Liver (tissue), 9 donors: ENCODE results near the gene RFT1. TPM values are rescaled to one million over a fixed set of nuclear protein-coding genes. Genes with fewer than 3 reads are reported as not detected.

Source experiments
- DNase-seq: peaks from one replicate; pipeline ENCODE4 v3.0.0-alpha.2; 2017; ENCODE audit warnings: low spot score
- H3K27ac ChIP-seq, 2 donors: one replicate each; pipeline ENCODE4 v1.7.0; 2013; ENCODE audit warnings: inconsistent platforms in 2 of 2, low read length in 2 of 2, control low read depth in 1 of 2, low read depth in 1 of 2, mild to moderate bottlenecking in 1 of 2
- H3K27me3 ChIP-seq, 4 donors: one replicate each; pipeline versions ENCODE4 v1.6.1 to v1.7.0; 2013; ENCODE audit warnings: low read length in 3 of 4, inconsistent platforms in 1 of 4, mild to moderate bottlenecking in 1 of 4, moderate library complexity in 1 of 4; ENCODE audit not compliant: control insufficient read depth in 4 of 4, insufficient read depth in 4 of 4
- H3K36me3 ChIP-seq, 4 donors: one replicate each; pipeline versions ENCODE4 v1.6.1 to v1.7.0; 2013; ENCODE audit warnings: low read length in 3 of 4, mild to moderate bottlenecking in 3 of 4, low read depth in 1 of 4, moderate library complexity in 1 of 4; ENCODE audit not compliant: control insufficient read depth in 4 of 4, insufficient read depth in 3 of 4
- H3K4me1 ChIP-seq, 4 donors: one replicate each; pipeline versions ENCODE4 v1.6.1 to v1.7.0; 2013; ENCODE audit warnings: low read length in 3 of 4, mild to moderate bottlenecking in 3 of 4, moderate library complexity in 1 of 4; ENCODE audit not compliant: control insufficient read depth in 4 of 4, insufficient read depth in 4 of 4
- H3K4me3 ChIP-seq, 3 donors: one replicate each; pipeline versions ENCODE4 v1.6.1 to v1.7.0; 2013; ENCODE audit warnings: low read length in 3 of 3, control low read depth in 1 of 3, low read depth in 1 of 3, mild to moderate bottlenecking in 1 of 3
- H3K9ac ChIP-seq, 2 donors: one replicate each; pipeline ENCODE4 v1.7.0; 2013; ENCODE audit warnings: low read length in 2 of 2, mild to moderate bottlenecking in 2 of 2, moderate library complexity in 2 of 2, control low read depth in 1 of 2, low read depth in 1 of 2
- H3K9me3 ChIP-seq, 4 donors: one replicate each; pipeline versions ENCODE4 v1.6.1 to v1.7.0; 2013; ENCODE audit warnings: low read length in 3 of 4; ENCODE audit not compliant: control insufficient read depth in 4 of 4
- ATF3 ChIP-seq: IDR thresholded peaks from 2 replicates; pipeline ENCODE4 v1.6.1; 2016; ENCODE audit warnings: antibody characterized with exemption
- CTCF ChIP-seq: fragments of 150-350 bp; IDR thresholded peaks from 2 replicates; pipeline ENCODE4 v1.5.1; 2017; ENCODE audit warnings: improper control_type of control experiment, low read depth, low read length; ENCODE audit not compliant: missing input control
- EGR1 ChIP-seq, 2 donors: IDR thresholded peaks; 2 replicates each; pipeline ENCODE4 v1.6.1; 2016 to 2018; ENCODE audit warnings: antibody characterized with exemption in 2 of 2, low read depth in 2 of 2
- FOXA1 ChIP-seq: IDR thresholded peaks from 2 replicates; pipeline ENCODE4 v1.6.1; 2016; ENCODE audit warnings: antibody characterized with exemption
- FOXA2 ChIP-seq: IDR thresholded peaks from 2 replicates; pipeline ENCODE4 v1.6.1; 2016; ENCODE audit warnings: antibody characterized with exemption
- GABPA ChIP-seq, 2 donors: IDR thresholded peaks in 1 of 2; conservative IDR thresholded peaks in 1 of 2; 2 replicates each; pipeline ENCODE4 v1.6.1; 2016; ENCODE audit warnings: antibody characterized with exemption in 2 of 2, mild to moderate bottlenecking in 1 of 2, moderate library complexity in 1 of 2
- HNF4G ChIP-seq: IDR thresholded peaks from 2 replicates; pipeline ENCODE4 v1.6.1; 2016; ENCODE audit warnings: antibody characterized with exemption
- JUND ChIP-seq, 2 donors: IDR thresholded peaks; 2 replicates each; pipeline ENCODE4 v1.6.1; 2016; ENCODE audit warnings: antibody characterized with exemption in 2 of 2
- NR2F2 ChIP-seq: IDR thresholded peaks from 2 replicates; pipeline ENCODE4 v1.6.1; 2016; ENCODE audit warnings: antibody characterized with exemption
- RAD21 ChIP-seq, 2 donors: IDR thresholded peaks; 2 replicates each; pipeline ENCODE4 v1.6.1; 2016; ENCODE audit warnings: antibody characterized with exemption in 2 of 2, mild to moderate bottlenecking in 2 of 2
- REST ChIP-seq: IDR thresholded peaks from 2 replicates; pipeline ENCODE4 v1.6.1; 2016; ENCODE audit warnings: antibody characterized with exemption, mild to moderate bottlenecking
- RXRA ChIP-seq, 2 donors: IDR thresholded peaks; 2 replicates each; pipeline ENCODE4 v1.6.1; 2017 to 2018; ENCODE audit warnings: antibody characterized with exemption in 2 of 2, mild to moderate bottlenecking in 1 of 2
- SP1 ChIP-seq: IDR thresholded peaks from 2 replicates; pipeline ENCODE4 v1.6.1; 2018; ENCODE audit warnings: antibody characterized with exemption, mild to moderate bottlenecking
- TAF1 ChIP-seq: conservative IDR thresholded peaks from 2 replicates; pipeline ENCODE4 v1.6.1; 2016; ENCODE audit warnings: antibody characterized with exemption, mild to moderate bottlenecking
- ZBTB33 ChIP-seq: IDR thresholded peaks from 2 replicates; pipeline ENCODE4 v1.6.1; 2016; ENCODE audit warnings: antibody characterized with exemption
- WGBS: extraction: QIAGEN DNeasy Blood & Tissue Kit; methylation state at CpG from one replicate; pipeline ENCODE4 v1.1.7; 2013; 5-methylcytosine and 5-hydroxymethylcytosine counted together
- polyA plus RNA-seq, 2 donors: library from polyadenylated mRNA; stranded (reverse) in 1 of 2; unstranded in 1 of 2; fragments of 200-250 nt in 1 of 2; fragments of >200 nt in 1 of 2; fragmentation: Nextera tagmentation in 1 of 2; extraction: Ambion mirVana in 1 of 2; gene quantifications; one replicate each; pipeline versions ENCODE4 v1.2.1 to v1.2.3, GENCODE V29; 2013 to 2015
- total RNA-seq, 2 donors: library from RNA; depleted of rRNA; stranded (reverse); fragments of >200 nt; gene quantifications; one replicate each; pipeline ENCODE4 v1.2.3, GENCODE V29; 2014
- donor health status: healthy.
- donor health status: healthy.
- donor health status: healthy.
- donor health status: healthy.
- donor health status: healthy.

RFT1 gene
- total and polyA plus RNA-seq, 4 donors, result 8.0 to 12.6 (median 11.8) TPM

DNA sequence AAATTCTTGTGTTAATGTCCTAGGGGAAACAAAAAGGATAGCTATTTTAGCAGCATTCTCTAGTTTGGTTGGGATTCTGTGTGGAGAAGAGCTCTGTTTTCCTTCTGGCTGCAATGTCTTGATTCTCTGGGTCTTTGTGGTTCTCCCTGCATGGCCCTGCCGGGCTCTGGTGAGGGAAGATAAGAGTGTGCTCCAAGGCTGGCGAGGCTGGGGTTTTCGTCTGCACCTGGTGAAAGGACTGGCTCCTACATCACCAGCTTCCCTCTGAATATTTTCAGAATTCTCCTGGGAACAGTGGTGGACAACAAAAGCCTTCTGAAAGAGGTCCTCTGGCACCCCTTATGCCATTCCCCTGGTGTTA, 46.3 kb downstream of the RFT1 start:
- 84% methylated on average over 3 of the region's 3 CpGs for WGBS
- TF ChIP-seq NR2F2 (no peak), FOXA1 (no peak), SP1 (no peak), GABPA (IDR thresholded peaks at IDR 0.05 in 1 of 2, conservative IDR thresholded peaks at IDR 0.05 in 1 of 2) (no peak), TAF1 (no peak), RXRA (IDR thresholded peaks at IDR 0.05) (no peak), ZBTB33 (no peak), RAD21 (IDR thresholded peaks at IDR 0.05) (no peak), HNF4G (no peak), REST (no peak), ATF3 (no peak)
- DNase-seq, result no peak

DNA sequence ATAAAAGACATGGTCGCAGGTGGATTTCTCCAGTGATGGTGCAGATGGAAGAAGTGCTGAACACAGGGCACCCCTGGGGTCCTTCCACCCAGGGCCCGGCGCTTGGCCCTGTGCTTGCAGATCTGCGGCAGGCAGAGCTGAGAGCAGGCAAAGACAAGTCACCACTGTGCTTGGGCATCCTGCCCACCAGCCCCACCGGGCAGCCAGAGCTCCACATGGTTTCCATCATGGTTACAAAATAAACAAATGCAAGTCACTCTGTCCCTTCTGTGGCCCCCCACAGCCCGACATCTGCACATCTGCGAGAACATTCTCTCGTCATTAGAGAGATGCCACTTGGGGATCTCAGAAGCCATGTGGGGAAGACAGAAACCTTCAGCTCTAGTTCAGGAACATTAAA, 46.7 kb downstream of the RFT1 start:
- TF ChIP-seq ATF3, result no peak
- H3K27me3 ChIP-seq, result no peaks in the 10 kb centered on the region
- no peak for DNase-seq
- H3K27ac ChIP-seq, result no peak overlapping the region
- H3K36me3 ChIP-seq, result no peaks in the 10 kb centered on the region
- H3K9ac ChIP-seq, result no peak overlapping the region
- H3K4me1 ChIP-seq, result peaks cover 2 to 10% (median 8%) of the 10 kb centered on the region in 4 donors
- H3K9me3 ChIP-seq, result no peaks in the 10 kb centered on the region
- WGBS, result 89% methylated on average over 8 of the region's 8 CpGs
- no peak overlapping the region for H3K4me3 ChIP-seq

More for the DNA sequence above, 46.3 kb downstream of the RFT1 start:
- Histone ChIP-seq H3K9ac (no peak overlapping the region), H3K27ac (no peak overlapping the region), H3K36me3 (no peaks in the 10 kb centered on the region), H3K9me3 (no peaks in the 10 kb centered on the region), H3K27me3 (no peaks in the 10 kb centered on the region), H3K4me3 (no peak overlapping the region), H3K4me1 (peaks cover 2 to 10% (median 8%) of the 10 kb centered on the region in 4 donors)

DNA sequence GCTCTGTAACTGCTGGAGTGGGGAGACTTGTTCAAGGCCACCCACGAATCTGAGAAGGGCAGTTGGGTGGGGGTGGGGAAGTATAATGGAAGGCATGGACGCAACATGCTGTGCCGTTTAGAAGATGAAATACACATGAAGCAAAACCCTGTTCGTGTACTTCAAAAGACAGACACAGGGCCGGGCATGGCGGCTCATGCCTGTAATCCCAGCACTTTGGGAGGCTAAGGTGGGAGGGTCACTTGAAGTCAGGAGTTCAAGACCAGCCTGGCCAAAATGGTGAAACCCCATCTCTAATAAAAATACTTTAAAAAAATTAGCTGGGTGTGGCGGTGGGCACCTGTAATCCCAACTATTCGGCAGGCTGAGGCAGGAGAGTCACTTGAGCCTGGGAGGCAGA, 47.5 kb downstream of the RFT1 start:
- Histone ChIP-seq H3K4me3 (no peak overlapping the region), H3K9ac (no peak overlapping the region), H3K27me3 (no peaks in the 10 kb centered on the region), H3K4me1 (peaks cover 2 to 10% (median 8%) of the 10 kb centered on the region in 4 donors), H3K36me3 (no peaks in the 10 kb centered on the region), H3K9me3 (no peaks in the 10 kb centered on the region), H3K27ac (no peak overlapping the region)
- WGBS, result 80% methylated on average over 8 of the region's 8 CpGs
- no peak for DNase-seq
- TF ChIP-seq CTCF (no peak), JUND (IDR thresholded peaks at IDR 0.05) (no peak), EGR1 (IDR thresholded peaks at IDR 0.05; ENCODE audit: low read depth in 2 of 2) (no peak), ZBTB33 (no peak), GABPA (IDR thresholded peaks at IDR 0.05 in 1 of 2, conservative IDR thresholded peaks at IDR 0.05 in 1 of 2) (no peak), NR2F2 (no peak), FOXA2 (no peak)
